ENCODE data around the gene CACNA2D2. TPM values are rescaled to one million over a fixed set of nuclear protein-coding genes. Genes with fewer than 3 reads are reported as not detected.

The CACNA2D2 gene
- total and polyA plus RNA-seq, 2 of the 8 experiments (the other 6 are each of a cell fraction or from before 2014, with no cell fraction given), result 14.1 to 25.0 TPM

DNA sequence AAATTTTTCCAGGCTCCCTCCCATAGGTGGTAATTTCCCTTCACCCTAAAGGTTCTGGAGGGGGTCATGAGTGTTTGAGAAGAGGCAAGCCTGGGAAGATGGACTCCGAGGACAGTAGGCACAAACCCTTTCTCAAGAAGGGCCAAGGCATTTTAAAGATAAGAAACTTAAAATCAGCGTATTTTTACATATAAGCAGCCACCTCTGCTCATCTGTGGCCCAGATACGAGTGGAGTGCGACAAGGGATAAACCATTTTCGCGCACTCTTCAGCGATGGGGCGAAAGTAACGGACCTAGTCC lies 163.3 kb downstream of the CACNA2D2 start (continued):
- TF ChIP-seq CHD7 (IDR thresholded peaks at IDR 0.05; ENCODE audit: insufficient replicate concordance, low read length) (no peak), SRF (IDR thresholded peaks at IDR 0.05; ENCODE audit: low read depth, low read length) (no peak)

All from H1 (cell line).